Breast epithelium (tissue), 3 donors: ENCODE data around the gene QSOX1.

Experiments used
- POLR2A ChIP-seq: fragments of 450-650 bp; IDR thresholded peaks from one replicate; pipeline ENCODE4 v1.6.1; 2016; ENCODE audit warnings: antibody characterized with exemption, mild to moderate bottlenecking, moderate library complexity
- POLR2AphosphoS5 ChIP-seq, 3 donors: sonication (generic); formaldehyde crosslinking; IDR thresholded peaks; one replicate each; pipeline ENCODE4 v1.6.1; 2017; ENCODE audit warnings: antibody characterized with exemption in 3 of 3

DNA sequence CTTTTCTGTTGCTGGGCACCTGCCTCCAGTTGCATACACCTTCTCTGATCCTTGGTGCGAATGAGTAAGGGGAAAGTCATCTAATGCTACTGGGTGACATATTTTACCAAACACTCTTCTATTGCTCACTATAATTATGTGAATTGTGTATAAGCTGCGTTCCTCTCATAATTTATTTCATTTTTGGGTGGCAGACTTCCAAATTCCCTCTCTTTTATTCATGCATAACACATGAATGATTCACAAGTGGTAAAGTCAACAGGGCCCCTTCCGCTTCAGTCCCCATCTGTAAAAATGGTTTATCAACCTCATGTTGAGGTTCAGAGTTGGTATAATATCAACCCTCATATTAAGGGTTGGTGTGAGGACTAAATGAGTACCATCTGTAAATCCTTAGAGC is 3.2 kb upstream of the QSOX1 start:
- no peak for TF ChIP-seq POLR2A
- no peak for TF ChIP-seq POLR2AphosphoS5 (IDR thresholded peaks at IDR 0.05)
